Activated CD4-positive, alpha-beta T cell treated with anti-CD3 and anti-CD28 coated beads for 24 hours (primary cell): ENCODE data around the gene AVL9.
"Not testable (repeated sequence)": the region's sequence is repeated elsewhere in the genome, so short reads cannot be mapped to it uniquely, and the experiment has no call there.

Experiments
- DNase-seq, 2 donors: peaks; one replicate each; pipeline ENCODE4 v3.0.0-alpha.2; 2020; ENCODE audit warnings: low read depth in 2 of 2

Gene AVL9

GRCh38 chr7:32496052-32496813 is 944 bp downstream of the AVL9 start:
- no peak for DNase-seq

DNA sequence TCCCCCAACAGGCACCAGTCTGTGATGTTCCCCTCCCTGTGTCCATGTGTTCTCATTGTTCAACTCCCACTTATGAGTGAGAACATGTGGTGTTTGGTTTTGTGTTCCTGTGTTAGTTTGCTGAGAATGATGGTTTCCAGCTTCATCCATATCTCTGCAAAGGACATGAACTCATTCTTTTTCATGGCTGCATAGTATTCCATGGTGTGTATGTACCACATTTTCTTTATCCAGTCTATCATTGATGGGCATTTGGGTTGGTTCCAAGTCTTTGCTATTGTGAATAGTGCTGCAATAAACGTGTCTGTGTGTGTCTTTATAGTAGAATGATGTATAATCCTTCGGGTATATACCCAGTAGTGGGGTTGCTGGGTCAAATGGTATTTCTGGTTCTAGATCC is 4.5 kb downstream of the AVL9 start:
- not testable (repeated sequence) for DNase-seq

DNA sequence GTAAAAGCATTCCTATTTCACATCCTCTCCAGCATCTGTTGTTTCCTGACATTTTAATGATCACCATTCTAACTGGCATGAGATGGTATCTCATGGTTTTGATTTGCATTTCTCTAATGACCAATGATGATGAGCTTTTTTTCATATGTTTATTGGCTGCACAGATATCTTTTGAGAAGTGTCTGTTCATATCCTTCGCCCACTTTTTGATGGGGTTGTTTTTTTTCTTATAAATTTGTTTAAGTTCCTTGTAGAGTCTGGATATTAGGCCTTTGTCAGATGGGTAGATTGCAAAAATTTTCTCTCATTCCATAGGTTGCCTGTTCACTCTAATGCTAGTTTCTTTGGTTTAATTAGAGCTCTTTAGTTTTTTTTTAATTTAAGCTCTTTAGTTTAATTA is 4.9 kb downstream of the AVL9 start:
- DNase-seq = not testable (repeated sequence)

GRCh38 chr7:32500922-32501341 is 5.6 kb downstream of the AVL9 start:
- DNase-seq = no peak

GRCh38 chr7:32501522-32501921 is 6.2 kb downstream of the AVL9 start:
- DNase-seq = no peak

DNA sequence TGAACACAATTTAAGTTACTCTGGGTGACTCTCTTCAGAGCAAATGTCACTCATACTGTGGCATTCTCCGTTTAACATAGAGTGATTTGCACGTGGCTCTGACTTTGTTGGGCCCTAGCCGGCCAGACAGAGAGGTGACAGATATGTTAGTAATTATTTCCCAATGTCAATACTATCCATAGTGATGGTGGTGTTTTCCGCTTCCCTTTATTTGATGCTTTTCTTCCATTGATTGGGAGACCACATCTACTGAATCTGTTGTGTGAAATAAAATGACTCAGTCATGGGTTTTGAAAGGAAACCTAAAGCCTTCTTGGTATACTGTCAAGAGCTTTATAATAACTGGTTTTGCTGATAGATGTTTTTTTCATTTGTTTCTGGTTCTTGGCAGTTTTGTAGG is 7.4 kb downstream of the AVL9 start:
- no peak for DNase-seq

- no peak for DNase-seq
Measured at GRCh38 chr7:32506266-32507054, 11.2 kb downstream of the AVL9 start.

- no peak for DNase-seq
Measured at GRCh38 chr7:32507414-32507813, 12.1 kb downstream of the AVL9 start.

DNA sequence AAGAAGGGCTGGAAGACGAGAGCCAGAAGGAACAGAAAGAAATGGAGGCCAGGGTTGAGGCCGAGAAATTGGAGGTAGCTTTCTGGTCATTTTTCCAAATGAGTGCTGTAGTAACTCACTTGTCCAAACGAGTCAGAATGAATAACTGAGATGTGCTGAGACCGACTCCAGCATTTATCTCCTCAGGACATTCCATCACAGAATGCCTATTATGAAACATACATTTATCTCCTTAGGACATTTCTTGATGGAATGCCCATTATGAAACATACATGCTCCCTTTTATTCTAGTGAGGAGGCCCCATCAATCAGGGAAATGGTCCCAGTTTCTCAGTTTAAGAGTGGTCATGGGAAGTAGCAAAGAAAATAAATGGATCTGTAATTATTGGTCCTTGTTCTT is 16.5 kb downstream of the AVL9 start:
- DNase-seq = no peak

- DNase-seq = no peak
Measured at GRCh38 chr7:32513210-32513609, 17.9 kb downstream of the AVL9 start.

DNA sequence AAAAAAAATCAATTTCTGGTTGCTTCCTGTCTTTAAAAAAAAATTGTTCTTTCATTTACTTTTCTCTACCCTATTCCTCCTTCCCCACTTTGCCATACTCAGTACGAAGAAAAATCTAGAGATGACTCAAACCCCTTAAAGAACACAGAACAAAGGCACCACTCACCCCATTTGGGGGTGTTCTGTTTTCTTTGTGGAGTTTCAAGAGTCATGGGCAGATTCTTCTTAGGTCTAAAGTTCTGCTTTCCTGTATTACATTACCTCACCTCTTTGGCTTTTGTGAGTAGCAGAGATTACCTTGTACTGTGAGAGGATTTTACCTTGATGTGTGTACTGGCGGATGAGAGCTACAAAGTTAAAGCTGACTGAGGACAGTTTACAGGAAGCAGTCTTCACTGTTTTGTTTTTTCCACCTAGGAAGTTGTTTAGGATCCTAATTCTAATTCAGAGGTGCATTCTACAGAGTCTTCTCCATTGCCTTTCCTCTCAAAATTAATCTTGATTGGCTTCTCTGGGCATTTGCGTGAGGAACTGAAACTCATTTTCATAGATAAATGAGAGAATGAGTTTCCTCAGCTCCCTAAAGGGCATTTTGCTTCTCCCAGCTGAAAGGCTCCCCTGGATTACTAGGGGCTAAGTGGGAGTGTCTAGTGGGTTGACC is 20.7 kb downstream of the AVL9 start:
- no peak for DNase-seq

GRCh38 chr7:32516551-32517100 is 21.3 kb downstream of the AVL9 start:
- no peak for DNase-seq

DNA sequence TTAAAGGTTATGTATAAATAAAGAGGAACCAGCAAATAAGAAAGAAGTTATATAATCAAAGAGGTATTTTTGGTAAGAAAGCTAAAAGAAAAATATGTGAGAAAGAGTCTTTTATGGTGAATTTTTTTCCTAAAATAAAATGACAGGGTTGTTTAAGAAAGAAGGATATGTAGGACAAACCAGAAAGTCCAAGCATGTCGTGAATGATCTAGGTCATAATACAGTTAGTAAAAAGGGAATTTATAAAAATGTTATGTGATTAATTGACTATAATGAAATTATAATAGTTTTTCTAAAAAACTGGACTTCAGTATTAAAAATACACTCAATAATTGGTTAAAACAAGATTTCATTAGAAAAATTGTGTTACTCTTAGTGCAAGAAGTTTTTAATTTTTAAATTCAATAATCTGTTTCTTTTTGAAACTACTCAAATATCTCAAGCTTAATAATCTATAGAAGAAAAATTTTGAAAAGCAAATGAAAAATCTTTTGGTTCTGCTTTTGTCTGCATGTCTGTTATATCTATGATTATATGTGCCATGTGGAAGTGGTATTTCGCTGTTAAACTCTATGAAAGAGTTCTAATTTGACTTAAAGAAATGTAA is 23.3 kb downstream of the AVL9 start:
- no peak for DNase-seq

GRCh38 chr7:32519763-32520162 is 24.5 kb downstream of the AVL9 start:
- no peak for DNase-seq

DNA sequence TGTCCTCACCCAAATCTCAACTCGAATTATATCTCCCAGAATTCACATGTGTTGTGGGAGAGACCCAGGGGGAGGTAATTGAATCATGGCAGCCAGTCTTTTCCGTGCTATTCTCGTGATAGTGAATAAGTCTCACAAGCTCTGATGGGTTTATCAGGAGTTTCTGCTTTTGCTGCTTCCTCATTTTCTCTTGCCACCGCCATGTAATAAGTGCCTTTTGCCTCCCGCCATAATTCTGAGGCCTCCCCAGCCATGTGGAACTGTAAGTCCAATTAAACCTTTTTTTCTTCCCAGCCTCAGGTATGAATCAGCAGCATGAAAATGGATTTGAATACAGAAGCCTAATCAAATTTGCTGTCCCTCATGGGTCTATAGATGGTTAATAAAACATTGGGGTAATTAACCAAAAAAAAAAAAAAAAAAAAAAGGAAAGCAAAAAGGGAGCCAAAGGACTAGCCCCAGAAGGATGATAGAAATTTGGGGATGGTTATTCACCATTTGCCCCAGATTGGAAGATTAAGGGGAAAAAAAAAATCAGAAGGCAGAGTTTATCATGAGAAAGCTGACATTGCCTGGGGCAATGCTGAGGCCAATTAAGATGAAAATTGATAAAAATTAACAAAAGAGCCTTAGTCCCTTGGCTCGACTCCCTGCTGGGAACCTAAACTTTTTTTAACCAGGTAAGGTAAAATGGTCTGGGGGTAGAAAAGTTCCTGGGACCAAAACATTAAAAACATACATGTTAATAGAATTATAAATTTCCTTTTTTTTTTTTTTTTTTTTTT is 27.6 kb downstream of the AVL9 start:
- no peak for DNase-seq

DNA sequence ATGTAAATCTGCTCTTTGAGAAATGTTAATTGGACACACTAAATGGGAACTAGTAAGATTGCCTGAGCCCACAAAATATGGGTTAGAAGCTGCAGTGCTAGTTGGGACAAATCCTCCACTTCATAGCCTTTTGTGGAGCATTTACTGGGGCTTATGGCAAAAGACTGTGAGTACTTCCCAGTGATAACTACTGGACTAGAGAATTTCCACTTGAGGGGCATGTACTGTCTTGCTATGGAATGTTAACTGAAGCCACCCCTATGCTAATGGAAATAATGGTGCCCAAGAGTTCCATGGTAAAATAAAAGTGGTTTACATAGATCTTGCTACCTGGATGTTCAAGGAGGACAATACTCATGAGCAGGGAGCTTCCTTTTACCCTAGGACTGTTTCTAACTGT is 29.3 kb downstream of the AVL9 start:
- DNase-seq = no peak

DNA sequence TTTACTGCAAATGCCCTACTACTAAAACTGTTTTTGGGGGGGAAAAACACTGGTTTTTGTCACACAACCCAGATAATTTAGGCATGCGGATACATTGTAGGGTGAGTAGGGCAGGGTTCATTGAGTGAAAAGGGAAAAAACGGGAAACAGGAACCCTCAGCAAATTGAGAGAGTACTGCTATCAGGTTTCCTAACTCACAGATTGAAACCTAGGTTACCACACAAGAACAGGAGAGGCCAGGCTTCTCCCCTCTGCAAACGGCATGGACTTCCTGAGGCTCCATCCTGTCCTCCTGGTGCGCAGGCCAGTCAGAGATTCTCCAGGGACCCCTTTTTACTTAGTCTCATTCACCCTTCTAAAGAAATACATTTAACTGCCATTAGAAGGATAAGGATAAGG is 30.6 kb downstream of the AVL9 start:
- DNase-seq = no peak

- DNase-seq = no peak
Measured at GRCh38 chr7:32531402-32531801, 36.1 kb downstream of the AVL9 start.

DNA sequence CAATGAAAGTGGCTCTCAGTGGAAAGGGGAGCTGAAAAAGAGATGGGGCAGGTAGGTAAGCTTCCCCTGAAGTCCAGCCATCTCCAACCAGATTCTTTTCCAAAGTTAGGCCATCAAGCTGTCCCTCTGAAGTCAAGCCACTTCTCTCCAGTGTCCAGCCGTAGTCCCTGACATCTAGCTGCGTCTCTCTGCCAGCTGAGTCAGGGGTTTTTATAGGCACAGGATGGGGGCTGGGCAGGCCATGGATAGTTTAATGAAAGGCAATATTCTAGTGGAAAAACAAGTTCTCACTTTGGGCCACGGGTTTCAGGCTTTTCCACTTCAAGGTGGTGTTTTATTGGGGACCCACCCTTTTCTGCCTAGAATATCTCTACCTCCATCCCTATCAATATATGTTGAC is 36.8 kb downstream of the AVL9 start:
- DNase-seq = no peak

- no peak for DNase-seq
Measured at GRCh38 chr7:32532716-32533115, 37.4 kb downstream of the AVL9 start.
